ENCODE measurements around the gene VARS2. TPM values are rescaled to one million over a fixed set of nuclear protein-coding genes. Genes with fewer than 3 reads are reported as not detected.

VARS2 gene
- total and polyA plus RNA-seq, 9 of the 15 experiments (the other 6 are each of a cell fraction or from before 2014, with no cell fraction given): 1.6 to 53.6 (median 29.9) TPM

DNA sequence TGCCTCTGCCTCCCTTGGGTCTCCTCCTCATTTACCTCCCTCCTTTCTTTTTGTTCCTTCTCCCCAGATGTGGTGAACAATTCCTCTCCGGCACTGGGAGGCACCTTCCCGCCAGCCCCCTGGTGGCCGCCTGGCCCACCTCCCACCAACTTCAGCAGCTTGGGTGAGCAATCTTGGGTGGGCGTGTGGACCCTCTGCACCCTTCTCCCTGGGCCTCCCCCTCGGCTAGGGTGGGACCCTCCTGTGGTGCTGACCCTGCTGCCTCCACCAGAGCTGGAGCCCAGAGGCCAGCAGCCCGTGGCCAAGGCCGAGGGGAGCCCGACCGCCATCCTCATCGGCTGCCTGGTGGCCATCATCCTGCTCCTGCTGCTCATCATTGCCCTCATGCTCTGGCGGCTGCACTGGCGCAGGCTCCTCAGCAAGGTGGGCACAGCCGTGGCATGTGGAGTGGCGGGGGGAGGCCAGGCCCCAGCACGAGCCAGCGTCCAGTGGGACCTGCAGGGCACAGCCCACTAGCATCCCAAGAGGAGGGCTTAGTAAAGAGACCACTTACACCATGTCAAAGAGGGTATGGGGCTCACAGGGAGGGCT lies 20.9 kb upstream of the VARS2 start:
- ATAC-seq (no peak), DNase-seq (ENCODE audit: extremely low read depth in 1 of 4, low spot score in 3 of 4) (no peak), FAIRE-seq (no peak)
- Histone ChIP-seq H3K79me2 (ENCODE audit: control insufficient read depth, insufficient read depth, low read length) (peaks cover 8% of the 10 kb centered on the region; the same call in 2 of the 3 replicates), H2AFZ (ENCODE audit: low read depth, low read length) (no peak overlapping the region), H3K9ac (ENCODE audit: insufficient read depth in 1 of 2, low read depth in 2 of 2, low read length in 2 of 2) (no peak overlapping the region), H3K9me1 (ENCODE audit: control insufficient read depth, insufficient read depth, low read length) (no peaks in the 10 kb centered on the region), H4K20me1 (replicated peaks; ENCODE audit: control insufficient read depth, insufficient read depth, low read length) (no peaks in the 10 kb centered on the region; the same call in 1 of the 2 replicates), H3K27me3 (ENCODE audit: control insufficient read depth in 2 of 2, insufficient read depth in 2 of 2, low read length in 2 of 2) (no peaks in the 10 kb centered on the region), H3K4me2 (ENCODE audit: insufficient read depth, low read length) (no peak overlapping the region), H3K9me3 (replicated peaks; ENCODE audit: control insufficient read depth, insufficient read depth, low read depth, low read length) (no peaks in the 10 kb centered on the region), H3K4me1 (replicated peaks in 1 of 2; ENCODE audit: control insufficient read depth in 2 of 2, insufficient read depth in 2 of 2, low read length in 2 of 2) (peaks cover 3 to 20% of the 10 kb centered on the region in 2 experiments; a peak in 4 of 5 replicates), H3K4me3 (no peak overlapping the region), H3K36me3 (ENCODE audit: control insufficient read depth, insufficient read depth, low read length) (peaks cover 83% of the 10 kb centered on the region), H3K27ac (ENCODE audit: extremely low read depth, low read depth, low read length) (no peak overlapping the region)
- intact Hi-C loops (cut with micrococcal nuclease) (no loop called here), in situ Hi-C loops (cut with MboI) (no loop called here)
- 85% methylated on average over 13 of the region's 16 CpGs for WGBS (ENCODE audit: insufficient coverage, low coverage, missing lambda C conversion rate)
- POLR2A ChIA-PET: interaction anchor here (0.6 kb wide), 1 partner anchor 12 kb away, joined by 3 read pairs; no protein-coding TSS in a partner anchor
- CTCF ChIA-PET (ENCODE audit: low intra/inter-chr PET ratio): no interaction called here
- BruUV-seq (replicated peaks): no TSS peak
- TF ChIP-seq CTCF (IDR thresholded peaks at IDR 0.05 in 2 of 3, conservative IDR thresholded peaks at IDR 0.05 in 1 of 3; ENCODE audit: insufficient read depth in 2 of 3, low read depth in 1 of 3, low read length in 3 of 3): peak; percentile 9 to 38 (median 23); a peak in 3 of 6 replicates
- 0 out of 2 replicates have a peak, but pooled peaks have one; percentile 9 for TF ChIP-seq CEBPG (CRISPR knock-in tag; IDR thresholded peaks at IDR 0.05)
- no peak for TF ChIP-seq CEBPG (tag; conservative IDR thresholded peaks at IDR 0.05 in 1 of 2, IDR thresholded peaks at IDR 0.05 in 1 of 2)
- TF ChIP-seq NR2C1 (IDR thresholded peaks at IDR 0.05): no peak
- no peak for TF ChIP-seq NR2C1 (tag; IDR thresholded peaks at IDR 0.05)
- TF ChIP-seq, protein P1, sequence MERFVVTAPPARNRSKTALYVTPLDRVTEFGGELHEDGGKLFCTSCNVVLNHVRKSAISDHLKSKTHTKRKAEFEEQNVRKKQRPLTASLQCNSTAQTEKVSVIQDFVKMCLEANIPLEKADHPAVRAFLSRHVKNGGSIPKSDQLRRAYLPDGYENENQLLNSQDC (CRISPR knock-in tag; IDR thresholded peaks at IDR 0.05): no peak
- TF ChIP-seq BCL6 (CRISPR knock-in tag; IDR thresholded peaks at IDR 0.05): no peak
- TF ChIP-seq, protein P2, sequence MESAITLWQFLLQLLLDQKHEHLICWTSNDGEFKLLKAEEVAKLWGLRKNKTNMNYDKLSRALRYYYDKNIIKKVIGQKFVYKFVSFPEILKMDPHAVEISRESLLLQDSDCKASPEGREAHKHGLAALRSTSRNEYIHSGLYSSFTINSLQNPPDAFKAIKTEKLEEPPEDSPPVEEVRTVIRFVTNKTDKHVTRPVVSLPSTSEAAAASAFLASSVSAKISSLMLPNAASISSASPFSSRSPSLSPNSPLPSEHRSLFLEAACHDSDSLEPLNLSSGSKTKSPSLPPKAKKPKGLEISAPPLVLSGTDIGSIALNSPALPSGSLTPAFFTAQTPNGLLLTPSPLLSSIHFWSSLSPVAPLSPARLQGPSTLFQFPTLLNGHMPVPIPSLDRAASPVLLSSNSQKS (CRISPR knock-in tag; IDR thresholded peaks at IDR 0.05): no peak
- TF ChIP-seq STAT6 (CRISPR knock-in tag; IDR thresholded peaks at IDR 0.05): no peak
- no peak for TF ChIP-seq ZNF740 (CRISPR knock-in tag; IDR thresholded peaks at IDR 0.05)
- TF ChIP-seq ZNF740 (tag; IDR thresholded peaks at IDR 0.05): no peak
- TF ChIP-seq TFAP4 (CRISPR knock-in tag; IDR thresholded peaks at IDR 0.05; ENCODE audit: borderline replicate concordance): peak; percentile 30; the same call in 1 of the 2 replicates
- TF ChIP-seq ZFX (CRISPR knock-in tag; IDR thresholded peaks at IDR 0.05): no peak
- no peak for TF ChIP-seq SMAD2 (IDR thresholded peaks at IDR 0.05; ENCODE audit: low read depth, low read length)

All from K562 (cell line).